SK-N-SH (cell line): ENCODE measurements around the gene ERN1. TPM values are rescaled to one million over a fixed set of nuclear protein-coding genes. Genes with fewer than 3 reads are reported as not detected.

Source experiments
- CTCF ChIA-PET: fragments of 300-600, 350-600 bp; formaldehyde crosslinking; extraction: SDS; loops from one replicate; lab custom pipeline; 2021; lab: Yijun Ruan, JAX
- POLR2A ChIA-PET: fragments of 350-600 bp; sonication (Branson Sonifier 250); formaldehyde crosslinking; extraction: SDS; loops from one replicate; lab custom pipeline; 2020; ENCODE audit warnings: antibody characterized with exemption, inconsistent platforms; lab: Yijun Ruan, JAX
- DNase-seq: peaks from one replicate; pipeline ENCODE4 v3.0.0; 2012
- H2AFZ ChIP-seq: fragments of 200-600 bp; sonication (generic); 2 replicates; pipeline ENCODE4 v1.8.1; 2016; ENCODE audit warnings: antibody characterized with exemption, mild to moderate bottlenecking, low read depth
- H3F3A ChIP-seq: fragments of 200-600 bp; sonication (generic); replicated peaks from 2 replicates; pipeline ENCODE3; 2016; ENCODE audit warnings: antibody characterized with exemption, mild to moderate bottlenecking; ENCODE audit not compliant: insufficient read depth
- H3K27ac ChIP-seq, 2 experiments: fragments of 200-500 bp in 1 of 2; fragments of 200-600 bp in 1 of 2; sonication (Bioruptor generic) in 1 of 2; sonication (generic), shearing (Covaris generic) in 1 of 2; 2 replicates each; pipeline versions ENCODE4 v1.5.1 to v1.6.1; 2014 to 2016; ENCODE audit warnings: low read depth in 2 of 2, inconsistent platforms in 1 of 2, low read length in 1 of 2, mild to moderate bottlenecking in 1 of 2, mixed read lengths in 1 of 2
- H3K27me3 ChIP-seq: fragments of 200-600 bp; sonication (generic), shearing (Covaris generic); 2 replicates; pipeline ENCODE4 v1.6.1; 2016; ENCODE audit warnings: mixed run types; ENCODE audit not compliant: insufficient read depth
- H3K36me3 ChIP-seq, 2 experiments: fragments of 200-500 bp in 1 of 2; fragments of 200-600 bp in 1 of 2; sonication (Bioruptor generic) in 1 of 2; sonication (generic) in 1 of 2; replicated peaks in 1 of 2; 2 replicates each; pipeline versions ENCODE3 to v1.5.1; 2014 to 2016; ENCODE audit warnings: low read length in 1 of 2, mild to moderate bottlenecking in 1 of 2; ENCODE audit not compliant: insufficient read depth in 2 of 2, control insufficient read depth in 1 of 2
- H3K4me1 ChIP-seq, 2 experiments: fragments of 200-500 bp in 1 of 2; fragments of 200-600 bp in 1 of 2; sonication (Bioruptor generic) in 1 of 2; sonication (generic), shearing (Covaris generic) in 1 of 2; 2 replicates each; pipeline versions ENCODE4 v1.5.1 to v1.6.1; 2014 to 2016; ENCODE audit warnings: low read depth in 1 of 2, low read length in 1 of 2, mixed run types in 1 of 2; ENCODE audit not compliant: insufficient read depth in 2 of 2, control insufficient read depth in 1 of 2
- H3K4me2 ChIP-seq: fragments of 200-600 bp; sonication (generic), shearing (Covaris generic); 2 replicates; pipeline ENCODE4 v1.6.1; 2017; ENCODE audit warnings: mixed run types
- H3K4me3 ChIP-seq, 2 experiments: fragments of 200-500 bp in 1 of 2; fragments of 200-600 bp in 1 of 2; sonication (Bioruptor generic) in 1 of 2; sonication (generic), shearing (Covaris generic) in 1 of 2; 2 replicates each; pipeline versions ENCODE4 v1.5.1 to v1.8.1; 2014 to 2016; ENCODE audit warnings: low read depth in 2 of 2, inconsistent platforms in 1 of 2, low read length in 1 of 2, mild to moderate bottlenecking in 1 of 2, mixed read lengths in 1 of 2, moderate library complexity in 1 of 2
- H3K79me2 ChIP-seq: fragments of 200-600 bp; sonication (generic); 2 replicates; pipeline ENCODE4 v1.8.1; 2017; ENCODE audit warnings: mild to moderate bottlenecking; ENCODE audit not compliant: insufficient read depth
- H3K9ac ChIP-seq: fragments of 200-600 bp; sonication (generic); 2 replicates; pipeline ENCODE4 v1.6.1; 2017; ENCODE audit warnings: mixed run types
- H3K9me2 ChIP-seq: fragments of 200-600 bp; sonication (generic); 2 replicates; pipeline ENCODE4 v1.6.1; 2017; ENCODE audit warnings: mixed run types
- H3K9me3 ChIP-seq: fragments of 200-600 bp; sonication (generic); 2 replicates; pipeline ENCODE4 v1.6.1; 2017; ENCODE audit warnings: mixed run types, mild to moderate bottlenecking, moderate library complexity
- H4K20me1 ChIP-seq: fragments of 200-600 bp; sonication (generic); 2 replicates; pipeline ENCODE4 v1.6.1; 2017; ENCODE audit warnings: mild to moderate bottlenecking, mixed run types; ENCODE audit not compliant: insufficient read depth
- CHD2 ChIP-seq: fragments of 150-350 bp; IDR thresholded peaks from 2 replicates; pipeline ENCODE4 v1.6.1; 2018; ENCODE audit warnings: low read length; ENCODE audit not compliant: partially characterized antibody
- ELF1 ChIP-seq: IDR thresholded peaks from 2 replicates; pipeline ENCODE4 v1.4.0; 2012
- EP300 ChIP-seq, 2 experiments: IDR thresholded peaks; 2 replicates each; pipeline versions ENCODE4 v1.4.0 to v1.6.1; 2012; ENCODE audit warnings: borderline replicate concordance in 1 of 2, low read depth in 1 of 2, low read length in 1 of 2
- FOSL2 ChIP-seq: IDR thresholded peaks from 2 replicates; pipeline ENCODE4 v1.4.0; 2012; ENCODE audit warnings: low read depth, mild to moderate bottlenecking, moderate library complexity, borderline replicate concordance
- GABPA ChIP-seq: IDR thresholded peaks from 2 replicates; pipeline ENCODE4 v1.4.0; 2012; ENCODE audit warnings: low read depth, mild to moderate bottlenecking
- GATA2 ChIP-seq: sonication (generic); formaldehyde crosslinking; IDR thresholded peaks from 2 replicates; pipeline ENCODE4 v1.5.0; 2020; ENCODE audit warnings: mild to moderate bottlenecking, missing genetic modification reagents
- JUND ChIP-seq: IDR thresholded peaks from 2 replicates; pipeline ENCODE4 v1.4.0; 2012
- MEF2A ChIP-seq: IDR thresholded peaks from 2 replicates; pipeline ENCODE4 v1.4.0; 2012; ENCODE audit warnings: low read depth, borderline replicate concordance
- MXI1 ChIP-seq: IDR thresholded peaks from 2 replicates; pipeline ENCODE4 v1.6.1; 2012; ENCODE audit warnings: mild to moderate bottlenecking, low read depth, low read length, improper control_type of control experiment
- NFIC ChIP-seq: IDR thresholded peaks from 2 replicates; pipeline ENCODE4 v1.4.0; 2012; ENCODE audit warnings: borderline replicate concordance
- RAD21 ChIP-seq: IDR thresholded peaks from 2 replicates; pipeline ENCODE4 v1.6.1; 2012; ENCODE audit warnings: mild to moderate bottlenecking, low read length
- SIN3A ChIP-seq: IDR thresholded peaks from 2 replicates; pipeline ENCODE4 v1.6.1; 2012; ENCODE audit warnings: low read depth, mild to moderate bottlenecking, low read length, moderate library complexity, borderline replicate concordance
- SMC3 ChIP-seq: IDR thresholded peaks from 2 replicates; pipeline ENCODE4 v1.6.1; 2012; ENCODE audit warnings: low read depth, low read length, improper control_type of control experiment
- TAF1 ChIP-seq: IDR thresholded peaks from 2 replicates; pipeline ENCODE4 v1.6.1; 2012; ENCODE audit warnings: low read depth, mild to moderate bottlenecking, low read length, moderate library complexity, borderline replicate concordance
- TCF12 ChIP-seq: IDR thresholded peaks from 2 replicates; pipeline ENCODE4 v1.4.0; 2012
- YY1 ChIP-seq: IDR thresholded peaks from 2 replicates; pipeline ENCODE4 v1.4.0; 2012; ENCODE audit warnings: low read depth, mild to moderate bottlenecking
- WGBS: methylation state at CpG from one replicate; pipeline ENCODE4 v1.1.6; 2017; ENCODE audit warnings: low lambda C conversion rate; 5-methylcytosine and 5-hydroxymethylcytosine counted together
- polyA plus RNA-seq, 3 experiments: library from polyadenylated mRNA; depleted of rRNA; stranded (reverse); fragments of >200 nt; gene quantifications; 2 replicates each; pipeline ENCODE4 v1.2.3, GENCODE V29; 2012
- TF ChIP-seq, protein P1 (sequence below): IDR thresholded peaks from 2 replicates; pipeline ENCODE4 v1.4.0; 2012; ENCODE audit warnings: low read depth, borderline replicate concordance
- TF ChIP-seq, protein P2 (sequence below): IDR thresholded peaks from 2 replicates; pipeline ENCODE4; 2012
- TF ChIP-seq, protein P3 (sequence below): IDR thresholded peaks from 2 replicates; pipeline ENCODE4 v1.4.0; 2012; ENCODE audit warnings: low read depth
- TF ChIP-seq, protein P4 (sequence below): IDR thresholded peaks from 2 replicates; pipeline ENCODE4 v1.4.0; 2012; ENCODE audit warnings: low read depth, borderline replicate concordance
- TF ChIP-seq, protein P5 (sequence below): fragments of 200-600 bp; sonication (generic); IDR thresholded peaks from 2 replicates; pipeline ENCODE4 v1.6.1; 2017; ENCODE audit warnings: antibody characterized with exemption, mild to moderate bottlenecking, moderate library complexity
- TF ChIP-seq, protein P6 (sequence below): IDR thresholded peaks from 2 replicates; pipeline ENCODE4 v1.6.1; 2012; ENCODE audit warnings: mild to moderate bottlenecking, low read depth, low read length, moderate library complexity

The ERN1 gene
- polyA plus RNA-seq, 1 of the 3 experiments (the other 2 are of a cell fraction), result 7.3 TPM

DNA sequence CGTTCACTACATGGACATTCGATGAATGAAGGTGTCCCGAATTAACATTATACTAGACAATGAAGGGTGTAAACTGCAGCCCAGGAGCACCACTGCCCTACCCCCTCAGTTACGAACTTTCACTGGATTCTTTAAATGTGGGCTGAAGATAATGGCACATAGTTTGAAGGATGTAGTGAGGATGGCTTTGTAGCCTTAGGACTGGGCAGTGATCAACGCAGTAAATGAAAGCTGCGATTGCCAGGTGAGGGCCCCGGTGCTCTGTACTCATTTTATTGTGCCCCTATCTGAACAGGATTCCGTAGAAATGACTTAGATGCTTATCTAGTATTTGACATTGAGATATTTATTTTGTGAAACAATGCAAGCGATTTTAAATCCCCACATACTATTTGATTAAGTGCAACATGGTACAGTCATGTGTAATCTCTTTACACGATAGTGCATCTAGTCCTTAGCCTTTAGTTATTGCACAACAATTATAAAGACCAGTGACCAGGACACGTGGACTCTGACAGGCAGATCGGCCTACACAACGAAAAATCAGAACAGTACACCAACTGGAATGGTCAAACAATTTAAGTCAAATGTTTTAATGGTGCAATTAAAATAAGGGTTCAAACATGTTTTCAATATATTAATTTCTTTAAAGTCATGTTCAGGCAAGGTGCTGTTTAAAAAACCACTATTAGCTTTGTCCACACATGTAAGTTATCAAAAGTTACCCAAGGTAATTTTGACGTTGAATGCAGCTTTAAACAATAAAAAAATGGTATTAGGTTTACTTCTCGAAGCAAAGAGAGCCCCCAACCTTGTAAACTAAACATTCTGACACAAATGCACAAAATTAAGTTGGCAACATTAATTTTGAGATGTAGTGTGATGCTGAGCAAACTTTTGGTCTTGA, 17.4 kb upstream of the ERN1 start:
- 0 out of 2 replicates have a peak, but pooled peaks cover 6% of the 10 kb centered on the region for H4K20me1 ChIP-seq
- H3K9me3 ChIP-seq, result no peaks in the 10 kb centered on the region
- ChIA-PET CTCF (interaction anchor here (0.7 to 6.2 kb wide), 20 partner anchors 9 to 272 kb away, joined by 3 to 60 read pairs (median 6); no protein-coding TSS in a partner anchor), POLR2A (interaction anchor here (1.1 to 5.3 kb wide), 10 partner anchors 19 to 133 kb away, joined by 3 to 99 read pairs (median 14); partner anchors contain the start of gene TEX2)
- 30% methylated on average over 15 of the region's 15 CpGs for WGBS
- H3K4me1 ChIP-seq, result peaks cover 11 to 35% of the 10 kb centered on the region in 2 experiments
- H3K9me2 ChIP-seq, result no peaks in the 10 kb centered on the region
- H3K79me2 ChIP-seq, result peaks cover 16% of the 10 kb centered on the region; the same call in 1 of the 2 replicates
- H3K27ac ChIP-seq, result peak overlapping the region; percentile 65 to 97
- DNase-seq, result peak; percentile 45
- no peaks in the 10 kb centered on the region for H3K27me3 ChIP-seq
- H3K4me2 ChIP-seq, result peak overlapping the region; percentile 99
- peaks cover 37 to 50% of the 10 kb centered on the region in 2 experiments for H3K36me3 ChIP-seq
- peak overlapping the region; percentile 73 to 80 for H3K4me3 ChIP-seq
- peaks cover 50% of the 10 kb centered on the region for H3F3A ChIP-seq
- peak overlapping the region; percentile 84 for H3K9ac ChIP-seq
- no peak overlapping the region for H2AFZ ChIP-seq
- TF ChIP-seq CHD2, result peak; percentile 12
- peak; percentile 53; the same call in 1 of the 2 replicates for TF ChIP-seq GATA2 (CRISPR knock-in tag)
- TF ChIP-seq, protein P1, sequence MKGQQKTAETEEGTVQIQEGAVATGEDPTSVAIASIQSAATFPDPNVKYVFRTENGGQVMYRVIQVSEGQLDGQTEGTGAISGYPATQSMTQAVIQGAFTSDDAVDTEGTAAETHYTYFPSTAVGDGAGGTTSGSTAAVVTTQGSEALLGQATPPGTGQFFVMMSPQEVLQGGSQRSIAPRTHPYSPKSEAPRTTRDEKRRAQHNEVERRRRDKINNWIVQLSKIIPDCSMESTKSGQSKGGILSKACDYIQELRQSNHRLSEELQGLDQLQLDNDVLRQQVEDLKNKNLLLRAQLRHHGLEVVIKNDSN, result no peak
- TF ChIP-seq ELF1, result peak; percentile 33; the same call in 1 of the 2 replicates
- TF ChIP-seq, protein P2, sequence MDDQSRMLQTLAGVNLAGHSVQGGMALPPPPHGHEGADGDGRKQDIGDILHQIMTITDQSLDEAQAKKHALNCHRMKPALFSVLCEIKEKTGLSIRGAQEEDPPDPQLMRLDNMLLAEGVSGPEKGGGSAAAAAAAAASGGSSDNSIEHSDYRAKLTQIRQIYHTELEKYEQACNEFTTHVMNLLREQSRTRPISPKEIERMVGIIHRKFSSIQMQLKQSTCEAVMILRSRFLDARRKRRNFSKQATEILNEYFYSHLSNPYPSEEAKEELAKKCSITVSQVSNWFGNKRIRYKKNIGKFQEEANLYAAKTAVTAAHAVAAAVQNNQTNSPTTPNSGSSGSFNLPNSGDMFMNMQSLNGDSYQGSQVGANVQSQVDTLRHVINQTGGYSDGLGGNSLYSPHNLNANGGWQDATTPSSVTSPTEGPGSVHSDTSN, result peak; percentile 27; the same call in 1 of the 2 replicates
- TF ChIP-seq MXI1, result peak; percentile 97
- TF ChIP-seq MEF2A, result no peak
- TF ChIP-seq, protein P3, sequence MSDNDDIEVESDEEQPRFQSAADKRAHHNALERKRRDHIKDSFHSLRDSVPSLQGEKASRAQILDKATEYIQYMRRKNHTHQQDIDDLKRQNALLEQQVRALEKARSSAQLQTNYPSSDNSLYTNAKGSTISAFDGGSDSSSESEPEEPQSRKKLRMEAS, result peak; percentile 75
- no peak for TF ChIP-seq TCF12
- TF ChIP-seq FOSL2, result no peak
- TF ChIP-seq YY1, result 0 out of 2 replicates have a peak, but pooled peaks have one; percentile 15
- peak; percentile 39; the same call in 1 of the 2 replicates for TF ChIP-seq SIN3A
- no peak for TF ChIP-seq GABPA
- TF ChIP-seq SMC3, result peak; percentile 19
- TF ChIP-seq, protein P4, sequence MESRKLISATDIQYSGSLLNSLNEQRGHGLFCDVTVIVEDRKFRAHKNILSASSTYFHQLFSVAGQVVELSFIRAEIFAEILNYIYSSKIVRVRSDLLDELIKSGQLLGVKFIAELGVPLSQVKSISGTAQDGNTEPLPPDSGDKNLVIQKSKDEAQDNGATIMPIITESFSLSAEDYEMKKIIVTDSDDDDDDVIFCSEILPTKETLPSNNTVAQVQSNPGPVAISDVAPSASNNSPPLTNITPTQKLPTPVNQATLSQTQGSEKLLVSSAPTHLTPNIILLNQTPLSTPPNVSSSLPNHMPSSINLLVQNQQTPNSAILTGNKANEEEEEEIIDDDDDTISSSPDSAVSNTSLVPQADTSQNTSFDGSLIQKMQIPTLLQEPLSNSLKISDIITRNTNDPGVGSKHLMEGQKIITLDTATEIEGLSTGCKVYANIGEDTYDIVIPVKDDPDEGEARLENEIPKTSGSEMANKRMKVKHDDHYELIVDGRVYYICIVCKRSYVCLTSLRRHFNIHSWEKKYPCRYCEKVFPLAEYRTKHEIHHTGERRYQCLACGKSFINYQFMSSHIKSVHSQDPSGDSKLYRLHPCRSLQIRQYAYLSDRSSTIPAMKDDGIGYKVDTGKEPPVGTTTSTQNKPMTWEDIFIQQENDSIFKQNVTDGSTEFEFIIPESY, result no peak
- peak; percentile 40; the same call in 1 of the 2 replicates for TF ChIP-seq JUND
- 0 out of 2 replicates have a peak, but pooled peaks have one; percentile 18 for TF ChIP-seq TAF1
- TF ChIP-seq, protein P5, sequence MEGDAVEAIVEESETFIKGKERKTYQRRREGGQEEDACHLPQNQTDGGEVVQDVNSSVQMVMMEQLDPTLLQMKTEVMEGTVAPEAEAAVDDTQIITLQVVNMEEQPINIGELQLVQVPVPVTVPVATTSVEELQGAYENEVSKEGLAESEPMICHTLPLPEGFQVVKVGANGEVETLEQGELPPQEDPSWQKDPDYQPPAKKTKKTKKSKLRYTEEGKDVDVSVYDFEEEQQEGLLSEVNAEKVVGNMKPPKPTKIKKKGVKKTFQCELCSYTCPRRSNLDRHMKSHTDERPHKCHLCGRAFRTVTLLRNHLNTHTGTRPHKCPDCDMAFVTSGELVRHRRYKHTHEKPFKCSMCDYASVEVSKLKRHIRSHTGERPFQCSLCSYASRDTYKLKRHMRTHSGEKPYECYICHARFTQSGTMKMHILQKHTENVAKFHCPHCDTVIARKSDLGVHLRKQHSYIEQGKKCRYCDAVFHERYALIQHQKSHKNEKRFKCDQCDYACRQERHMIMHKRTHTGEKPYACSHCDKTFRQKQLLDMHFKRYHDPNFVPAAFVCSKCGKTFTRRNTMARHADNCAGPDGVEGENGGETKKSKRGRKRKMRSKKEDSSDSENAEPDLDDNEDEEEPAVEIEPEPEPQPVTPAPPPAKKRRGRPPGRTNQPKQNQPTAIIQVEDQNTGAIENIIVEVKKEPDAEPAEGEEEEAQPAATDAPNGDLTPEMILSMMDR, result no peak
- TF ChIP-seq NFIC, result no peak
- TF ChIP-seq, protein P6, sequence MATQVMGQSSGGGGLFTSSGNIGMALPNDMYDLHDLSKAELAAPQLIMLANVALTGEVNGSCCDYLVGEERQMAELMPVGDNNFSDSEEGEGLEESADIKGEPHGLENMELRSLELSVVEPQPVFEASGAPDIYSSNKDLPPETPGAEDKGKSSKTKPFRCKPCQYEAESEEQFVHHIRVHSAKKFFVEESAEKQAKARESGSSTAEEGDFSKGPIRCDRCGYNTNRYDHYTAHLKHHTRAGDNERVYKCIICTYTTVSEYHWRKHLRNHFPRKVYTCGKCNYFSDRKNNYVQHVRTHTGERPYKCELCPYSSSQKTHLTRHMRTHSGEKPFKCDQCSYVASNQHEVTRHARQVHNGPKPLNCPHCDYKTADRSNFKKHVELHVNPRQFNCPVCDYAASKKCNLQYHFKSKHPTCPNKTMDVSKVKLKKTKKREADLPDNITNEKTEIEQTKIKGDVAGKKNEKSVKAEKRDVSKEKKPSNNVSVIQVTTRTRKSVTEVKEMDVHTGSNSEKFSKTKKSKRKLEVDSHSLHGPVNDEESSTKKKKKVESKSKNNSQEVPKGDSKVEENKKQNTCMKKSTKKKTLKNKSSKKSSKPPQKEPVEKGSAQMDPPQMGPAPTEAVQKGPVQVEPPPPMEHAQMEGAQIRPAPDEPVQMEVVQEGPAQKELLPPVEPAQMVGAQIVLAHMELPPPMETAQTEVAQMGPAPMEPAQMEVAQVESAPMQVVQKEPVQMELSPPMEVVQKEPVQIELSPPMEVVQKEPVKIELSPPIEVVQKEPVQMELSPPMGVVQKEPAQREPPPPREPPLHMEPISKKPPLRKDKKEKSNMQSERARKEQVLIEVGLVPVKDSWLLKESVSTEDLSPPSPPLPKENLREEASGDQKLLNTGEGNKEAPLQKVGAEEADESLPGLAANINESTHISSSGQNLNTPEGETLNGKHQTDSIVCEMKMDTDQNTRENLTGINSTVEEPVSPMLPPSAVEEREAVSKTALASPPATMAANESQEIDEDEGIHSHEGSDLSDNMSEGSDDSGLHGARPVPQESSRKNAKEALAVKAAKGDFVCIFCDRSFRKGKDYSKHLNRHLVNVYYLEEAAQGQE, result no peak
- TF ChIP-seq RAD21, result peak; percentile 51
- TF ChIP-seq EP300 (IDR thresholded peaks at IDR 0.05; ENCODE audit: borderline replicate concordance in 1 of 2, low read depth in 1 of 2, low read length in 1 of 2), result peak in 1 of 2 experiments; percentile 14; a peak in 1 of 4 replicates
